IPS-NIHi7 (cell line): ENCODE measurements around the gene C21orf58.

Experiments used
- DNase-seq: peaks from one replicate; pipeline ENCODE4 v3.0.0; 2012; ENCODE audit warnings: mixed read lengths; ENCODE audit errors: extremely low spot score

Gene C21orf58

DNA sequence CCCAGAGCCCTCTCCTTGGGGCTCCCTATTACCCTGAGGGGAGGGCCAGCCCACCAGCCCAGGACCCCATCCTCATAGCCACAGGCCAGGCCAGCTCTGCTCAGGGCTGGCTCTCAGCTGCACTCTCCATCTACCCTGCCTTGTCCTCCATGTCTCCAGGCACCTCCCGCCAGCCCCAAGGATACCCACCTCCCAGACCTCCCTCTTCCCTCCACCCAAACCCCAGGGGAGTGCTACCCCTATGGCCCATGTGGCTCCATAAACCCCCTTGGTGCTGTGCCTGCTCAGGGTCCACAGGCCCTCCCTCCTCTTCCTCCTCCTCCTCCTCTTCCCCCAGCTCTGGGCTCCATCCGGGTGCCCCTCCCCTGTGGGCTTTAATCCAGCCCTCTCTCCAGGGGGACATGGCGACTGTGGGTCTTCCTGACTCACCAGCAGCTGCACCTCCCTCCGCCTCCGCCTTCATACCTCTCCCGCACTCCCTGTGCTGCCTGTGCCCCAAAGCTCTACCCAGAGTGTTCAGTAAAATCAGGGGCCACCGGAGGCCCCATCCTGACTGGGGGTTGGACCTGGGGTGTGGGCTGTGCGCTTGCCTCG, 28.4 kb downstream of the C21orf58 start:
- DNase-seq = peak; percentile 41

DNA sequence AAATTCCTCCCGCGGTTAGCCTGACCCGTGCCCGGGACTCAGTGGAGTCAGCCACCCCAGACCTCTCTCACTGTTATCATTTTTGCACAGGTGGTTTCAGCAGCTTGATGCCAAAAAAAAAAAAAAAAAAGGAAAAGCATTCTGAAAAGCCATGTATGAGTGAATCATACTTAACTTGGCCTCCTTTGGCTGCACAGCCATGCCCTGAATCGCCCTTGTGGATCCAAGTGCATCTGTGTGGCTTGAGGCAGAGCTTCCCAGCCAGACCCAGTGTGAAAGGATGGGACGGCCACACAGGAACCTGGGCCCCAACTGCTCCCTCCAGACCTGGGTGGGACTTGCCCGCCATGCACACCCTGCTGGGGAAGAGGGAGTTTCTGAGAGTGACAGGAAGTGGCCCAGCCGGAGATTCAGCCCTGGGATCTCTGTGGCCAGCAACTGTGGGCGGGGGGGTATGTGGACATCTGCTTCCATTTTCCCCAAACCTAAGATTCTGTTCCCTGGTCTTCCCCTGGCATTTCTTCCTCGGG, 29.0 kb downstream of the C21orf58 start:
- DNase-seq = no peak

DNA sequence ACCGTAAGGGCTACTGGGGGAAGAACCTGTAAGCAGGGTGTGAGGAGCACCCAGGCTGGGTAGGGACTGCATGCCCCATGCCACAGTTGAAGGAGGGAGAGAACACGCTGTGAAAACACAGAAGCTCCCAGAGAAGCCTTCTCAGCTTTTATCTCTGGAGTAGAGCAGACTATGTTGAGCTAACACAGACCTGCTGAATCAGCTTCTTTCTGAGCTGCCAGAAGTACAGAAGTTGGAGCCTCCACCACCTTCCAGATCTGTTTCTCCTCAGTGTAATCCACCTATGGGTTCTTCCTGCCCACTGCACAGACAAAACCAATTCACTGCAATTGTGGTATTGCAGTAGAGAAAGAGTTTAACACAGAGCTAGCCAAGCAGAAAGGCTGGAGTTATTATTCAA, 32.1 kb downstream of the C21orf58 start:
- DNase-seq = no peak

DNA sequence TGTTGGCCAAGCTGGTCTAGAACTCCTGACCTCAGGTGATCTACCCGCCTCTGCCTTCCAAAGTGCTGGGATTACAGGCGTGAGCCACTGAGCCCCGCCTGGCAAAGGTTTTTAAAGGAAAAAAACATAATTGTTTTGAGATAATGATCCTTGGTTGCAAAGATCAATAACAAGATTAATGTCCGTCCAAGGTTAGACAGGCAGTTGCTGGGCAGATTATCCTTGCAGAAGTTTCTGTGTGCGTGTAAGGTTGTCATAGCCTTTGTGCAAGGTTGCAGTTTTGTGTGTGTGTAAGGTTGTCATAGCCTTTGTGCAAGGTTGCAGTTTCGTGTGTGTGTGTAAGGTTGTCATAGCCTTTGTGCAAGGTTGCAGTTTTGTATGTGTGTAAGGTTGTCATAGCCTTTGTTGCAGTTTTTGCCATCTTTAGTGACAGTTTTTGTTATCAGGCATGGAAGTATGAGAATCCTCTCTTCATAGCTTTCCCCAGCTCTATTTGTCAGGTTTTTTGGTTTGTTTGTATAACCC, 34.0 kb downstream of the C21orf58 start:
- no peak for DNase-seq

GRCh38 chr21:46287541-46287940, 36.1 kb downstream of the C21orf58 start:
- no peak for DNase-seq

DNA sequence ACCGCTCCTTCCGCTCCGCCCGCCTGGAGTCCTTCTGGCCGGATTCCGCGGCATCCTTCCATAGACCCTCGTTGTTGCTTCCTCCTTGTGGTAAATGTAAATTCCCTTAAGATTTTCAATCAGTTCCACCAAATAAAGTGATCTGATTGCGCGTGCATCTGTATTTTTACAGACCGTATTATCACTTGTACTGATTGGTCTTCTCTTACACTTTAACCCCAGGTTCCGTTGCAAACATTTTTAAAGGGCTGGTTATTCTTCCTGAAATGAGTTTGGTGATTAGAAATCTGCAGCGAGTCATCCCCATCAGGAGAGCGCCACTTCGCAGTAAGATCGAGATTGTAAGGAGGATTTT, 37.0 kb downstream of the C21orf58 start:
- no peak for DNase-seq

GRCh38 chr21:46285761-46286647, 37.7 kb downstream of the C21orf58 start, which contains the start of gene YBEY:
TSS of gene YBEY (plus strand) at chr21:46286342. CDS start at chr21:46286914, 572 bp downstream.
- peak; percentile 96 for DNase-seq

GRCh38 chr21:46285206-46285661, 38.4 kb downstream of the C21orf58 start, which contains the start of gene MCM3AP:
TSS of gene MCM3AP (minus strand) at chr21:46285611. CDS start at chr21:46285286, 325 bp downstream.
- DNase-seq = no peak

DNA sequence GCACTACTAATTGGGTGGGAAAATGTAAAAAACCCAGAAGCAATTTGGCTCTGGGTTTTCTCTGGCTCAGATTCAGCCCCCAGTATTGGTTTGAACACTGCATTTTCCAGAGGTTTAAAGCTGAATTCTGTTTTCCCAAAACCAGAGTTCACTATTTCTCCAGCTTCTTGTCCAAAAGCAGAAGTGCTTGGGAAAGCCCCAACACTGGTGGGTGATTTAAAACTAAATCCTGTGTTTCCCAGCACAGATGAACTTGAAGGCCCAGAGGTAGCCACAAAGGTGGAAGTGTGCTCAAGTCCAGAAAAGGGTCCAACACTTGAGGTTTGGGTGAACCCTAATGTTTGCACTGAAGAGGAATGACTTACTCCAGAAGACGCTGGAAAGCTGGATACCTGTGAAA, 38.9 kb downstream of the C21orf58 start:
- no peak for DNase-seq

GRCh38 chr21:46284077-46284644, 39.5 kb downstream of the C21orf58 start:
- no peak for DNase-seq

DNA sequence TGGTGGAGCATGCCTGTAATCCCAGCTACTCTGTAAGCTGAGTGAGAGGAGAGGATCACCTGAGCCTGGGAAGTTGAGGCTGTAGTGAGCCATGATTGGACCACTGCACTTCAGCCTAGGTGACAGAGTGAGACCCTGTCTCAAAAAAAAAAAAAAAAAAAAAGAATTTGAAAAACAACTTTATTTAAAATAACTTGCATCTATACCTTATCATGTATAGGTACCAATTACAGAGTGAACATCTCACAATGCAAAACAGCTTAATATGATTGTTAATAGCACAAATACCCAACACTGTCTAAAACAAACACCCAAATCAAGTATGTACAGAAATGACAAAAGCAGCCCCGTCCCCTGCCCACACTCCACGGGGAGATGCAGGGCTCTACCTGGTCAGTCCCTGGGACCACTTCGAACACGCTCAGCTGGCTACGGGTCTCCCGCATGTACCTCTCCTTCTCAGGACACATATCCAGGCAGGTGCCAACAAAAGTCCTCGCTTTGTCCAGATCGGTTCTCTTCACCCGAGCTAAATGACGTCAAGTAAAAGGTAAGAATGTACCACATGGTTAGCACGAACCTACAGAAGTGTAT, 48.8 kb downstream of the C21orf58 start:
- no peak for DNase-seq

DNA sequence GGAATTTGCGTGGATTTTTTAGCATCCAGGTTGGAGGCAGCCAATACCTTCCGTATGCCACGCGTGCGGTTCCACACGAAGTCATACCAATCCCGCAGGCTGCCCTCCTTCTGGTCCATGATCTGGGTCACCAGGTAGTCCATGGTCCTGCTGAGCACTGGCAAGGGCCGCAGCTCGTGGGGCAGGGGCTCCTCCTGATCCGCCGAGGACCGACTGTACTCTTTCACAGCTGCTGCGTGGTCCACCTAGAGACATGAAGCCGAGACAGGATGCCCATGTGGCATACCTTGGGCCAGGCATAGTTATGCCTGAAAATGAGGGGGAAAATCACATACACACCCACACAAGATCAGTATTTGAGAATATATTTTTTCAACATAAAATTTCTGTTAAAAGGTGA, 50.3 kb downstream of the C21orf58 start:
- no peak for DNase-seq

DNA sequence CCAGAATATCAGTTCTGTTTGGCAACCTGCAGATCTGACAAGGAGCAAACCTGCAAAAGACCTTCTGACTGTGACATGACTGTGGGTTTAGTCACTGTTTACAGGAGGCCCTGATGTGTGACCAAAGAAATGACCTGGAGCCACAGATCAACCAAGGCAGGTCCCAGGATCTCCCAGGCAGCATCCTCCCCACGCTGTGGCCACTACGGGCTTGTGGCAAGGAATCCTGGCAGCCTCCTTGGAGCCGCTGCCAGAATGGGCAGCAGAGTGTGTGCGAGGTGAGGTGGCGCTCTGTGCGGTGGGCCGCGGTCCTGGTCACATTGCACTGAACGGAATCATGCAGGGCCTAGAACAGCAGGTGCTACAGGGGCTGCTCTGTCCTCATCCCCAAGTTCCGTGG, 54.2 kb downstream of the C21orf58 start:
- peak; percentile 6 for DNase-seq

DNA sequence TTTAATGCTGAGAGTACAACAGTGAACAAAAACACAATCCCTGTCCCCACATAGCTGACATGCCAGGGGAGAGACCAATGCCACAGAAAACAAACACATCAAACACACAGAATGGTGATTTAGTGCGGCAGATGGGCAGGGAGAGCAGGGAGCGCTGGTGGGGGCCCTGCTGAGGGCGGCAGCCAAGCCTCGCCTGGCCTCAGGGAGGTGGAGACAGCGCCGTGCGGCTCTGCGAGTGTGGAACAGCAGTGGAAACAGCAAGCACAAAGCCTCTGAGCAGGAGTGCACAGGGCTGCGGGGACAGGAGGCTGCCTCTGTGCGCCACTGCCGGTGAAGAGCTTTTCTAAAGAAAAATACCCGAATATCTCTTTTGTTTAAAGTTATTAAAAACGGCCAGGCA, 55.3 kb downstream of the C21orf58 start:
- DNase-seq = peak; percentile 10

DNA sequence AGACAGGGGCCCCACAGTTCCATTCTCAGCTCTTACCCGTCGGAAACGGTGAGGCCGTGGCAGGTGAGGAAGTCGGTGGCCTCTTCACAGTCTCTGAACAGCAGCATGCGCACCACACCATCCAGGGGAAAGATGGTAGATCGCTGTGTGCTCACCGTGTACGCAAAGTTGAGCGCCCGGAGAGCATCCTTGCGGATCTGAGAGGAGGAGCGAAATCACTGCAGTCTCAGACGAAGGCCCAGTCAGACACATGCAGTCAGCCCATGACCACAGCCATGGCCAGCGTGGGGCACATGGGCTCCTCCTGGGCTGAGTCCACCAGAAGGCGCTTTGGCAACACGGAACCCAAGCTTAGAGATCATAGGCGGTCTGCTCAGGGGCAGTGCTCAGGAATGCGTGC, 56.7 kb downstream of the C21orf58 start:
- no peak for DNase-seq

GRCh38 chr21:46265736-46266525, 57.7 kb downstream of the C21orf58 start:
- DNase-seq = no peak

DNA sequence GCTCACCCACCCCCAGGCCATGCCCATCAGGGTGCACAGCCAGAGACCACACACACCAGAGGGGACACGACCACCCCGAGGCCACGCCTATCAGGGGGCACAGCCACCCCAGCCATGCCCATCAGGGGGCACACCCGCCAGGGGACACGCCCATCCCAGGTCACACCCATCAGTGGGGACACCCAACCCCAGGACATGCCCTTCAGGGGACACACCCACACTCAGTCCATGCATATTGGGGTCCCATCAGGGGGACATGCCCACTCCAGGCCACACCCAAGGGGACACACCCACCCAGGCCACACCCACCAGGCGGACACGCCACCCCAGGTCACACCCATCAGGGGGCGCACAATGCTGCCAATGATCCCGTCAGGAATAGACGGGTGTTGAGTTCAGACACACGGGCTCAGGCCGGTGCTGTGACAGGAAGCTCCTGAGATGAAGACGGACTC, 59.0 kb downstream of the C21orf58 start:
- no peak for DNase-seq

DNA sequence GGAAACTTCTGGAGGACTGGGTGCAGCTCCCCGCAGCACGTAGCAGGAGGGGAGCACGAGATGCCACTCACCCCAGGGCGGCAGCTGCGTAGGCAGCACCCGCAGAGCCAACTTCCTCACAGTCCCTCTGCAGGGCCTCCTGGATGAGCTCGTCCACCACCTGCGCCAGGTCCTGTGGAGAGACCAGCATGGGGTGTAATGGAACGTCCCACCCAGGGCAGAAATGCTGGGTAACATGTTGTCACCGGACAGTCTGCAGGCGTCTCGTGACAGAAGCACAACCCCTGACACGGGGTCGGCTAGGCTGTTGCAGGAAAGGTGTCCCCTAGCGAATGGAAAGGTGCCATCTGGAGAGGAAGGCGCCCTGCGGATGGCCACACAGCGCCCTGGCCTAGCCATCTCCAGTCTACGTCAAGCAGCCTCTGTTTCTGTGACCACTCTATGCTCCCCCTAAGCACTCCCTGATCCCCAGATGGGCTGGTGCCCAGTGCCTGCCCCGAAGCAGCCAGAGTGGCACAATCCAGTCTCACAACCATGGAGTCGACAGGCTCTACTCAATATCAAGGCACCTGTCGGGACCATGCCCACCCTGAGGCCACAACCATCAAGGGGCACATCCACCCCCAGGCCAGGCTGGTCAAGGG, 59.5 kb downstream of the C21orf58 start:
- DNase-seq = no peak

- no peak for DNase-seq
These were observed 67.1 kb downstream of the C21orf58 start for GRCh38 chr21:46256501-46256994.

GRCh38 chr21:46255758-46256337, 67.8 kb downstream of the C21orf58 start:
- no peak for DNase-seq
